ES-I3 (cell line): Measurements from ENCODE around the gene HES6.
A peak's percentile ranks its signal among the peaks of the same experiment; 100 is the strongest.

Experiments
- H3K36me3 ChIP-seq: 2 replicates; pipeline ENCODE4 v1.6.1; 2013; ENCODE audit warnings: mild to moderate bottlenecking, low read length, control low read depth, moderate library complexity; ENCODE audit not compliant: insufficient read depth
- H3K4me1 ChIP-seq: 2 replicates; pipeline ENCODE4 v1.6.1; 2013; ENCODE audit warnings: mild to moderate bottlenecking, control low read depth, low read length; ENCODE audit not compliant: insufficient read depth
- H3K9ac ChIP-seq: 2 replicates; pipeline ENCODE4 v1.6.1; 2013; ENCODE audit warnings: low read depth, mild to moderate bottlenecking, low read length, moderate library complexity
- H3K9me3 ChIP-seq: 2 replicates; pipeline ENCODE4 v1.6.1; 2013; ENCODE audit warnings: mild to moderate bottlenecking, low read length, moderate library complexity; ENCODE audit not compliant: control insufficient read depth, insufficient read depth

HES6 gene

GRCh38 chr2:238254095-238254723 lies 14.4 kb upstream of the HES6 start:
- Histone ChIP-seq H3K36me3 (peaks cover 10% of the 10 kb centered on the region; the same call in 1 of the 2 replicates), H3K9me3 (no peaks in the 10 kb centered on the region), H3K9ac (no peak overlapping the region), H3K4me1 (no peaks in the 10 kb centered on the region)

GRCh38 chr2:238252766-238253630 lies 13.2 kb upstream of the HES6 start:
- Histone ChIP-seq H3K9me3 (no peaks in the 10 kb centered on the region), H3K4me1 (no peaks in the 10 kb centered on the region), H3K36me3 (peaks cover 10% of the 10 kb centered on the region; the same call in 1 of the 2 replicates), H3K9ac (no peak overlapping the region)

DNA sequence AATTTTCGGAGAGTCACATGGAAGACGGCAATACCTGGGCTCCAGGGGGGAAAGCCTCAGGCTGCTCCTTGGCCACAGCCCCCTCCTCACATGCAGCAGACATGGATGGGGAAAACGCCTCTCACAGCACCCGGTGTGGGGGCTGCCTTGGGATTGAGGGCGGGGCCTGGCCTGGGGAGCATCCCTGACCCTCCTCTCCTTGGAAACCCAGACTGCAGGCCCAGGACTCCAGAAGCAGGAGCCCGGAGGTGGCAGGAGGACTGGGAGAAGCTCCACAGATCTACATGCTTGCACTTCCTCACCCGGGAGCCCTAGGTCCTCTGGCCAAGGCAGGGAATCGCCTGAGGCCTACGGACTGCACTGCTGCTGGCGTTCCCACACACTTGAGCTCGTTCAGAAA lies 12.1 kb upstream of the HES6 start:
- Histone ChIP-seq H3K9me3 (no peaks in the 10 kb centered on the region), H3K36me3 (peaks cover 10% of the 10 kb centered on the region; the same call in 1 of the 2 replicates), H3K4me1 (no peaks in the 10 kb centered on the region), H3K9ac (no peak overlapping the region)

DNA sequence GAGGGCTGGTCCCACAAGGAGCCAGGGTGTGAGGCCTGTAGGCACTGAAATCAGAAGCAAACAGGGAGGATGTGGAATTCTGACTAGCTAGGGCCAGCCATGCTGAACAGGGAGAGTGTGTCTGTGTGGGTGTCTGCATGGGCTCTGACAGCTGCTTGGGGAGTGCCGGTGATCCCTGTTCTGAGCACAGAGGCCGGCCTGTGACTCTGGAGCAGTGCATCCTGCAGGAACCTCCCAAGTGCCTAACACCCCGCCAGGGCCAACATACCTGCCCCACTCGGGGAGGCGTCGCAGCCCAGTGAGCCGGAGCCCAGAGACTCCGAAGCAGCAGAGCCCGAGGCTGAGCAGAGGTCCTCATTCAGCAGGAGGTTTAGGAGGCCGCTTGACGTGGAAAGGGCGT lies 11.5 kb upstream of the HES6 start:
- H3K9me3 ChIP-seq = no peaks in the 10 kb centered on the region
- no peaks in the 10 kb centered on the region for H3K4me1 ChIP-seq
- no peak overlapping the region for H3K9ac ChIP-seq
- peaks cover 10% of the 10 kb centered on the region; the same call in 1 of the 2 replicates for H3K36me3 ChIP-seq

DNA sequence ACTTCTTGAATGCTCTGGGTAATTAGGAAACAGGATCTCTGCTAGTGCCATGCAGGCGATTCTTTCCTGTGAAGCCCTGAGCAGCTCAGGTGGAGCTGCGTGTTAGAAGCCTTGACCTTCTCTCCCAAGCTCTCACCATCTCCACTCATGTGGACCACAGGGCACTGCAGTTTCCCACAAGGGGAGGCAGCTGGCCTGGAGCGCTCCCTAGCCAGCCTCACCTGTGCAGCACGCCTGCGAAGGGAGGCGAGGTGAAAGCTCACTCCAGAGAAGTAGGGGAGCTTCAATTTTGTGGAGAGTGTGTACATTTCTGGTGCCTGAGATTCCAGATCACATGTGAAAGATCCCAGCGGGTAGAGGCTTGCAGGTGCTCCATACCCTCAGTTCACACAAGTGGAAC lies 11.1 kb upstream of the HES6 start:
- peaks cover 6% of the 10 kb centered on the region; the same call in 1 of the 2 replicates for H3K36me3 ChIP-seq
- no peak overlapping the region for H3K9ac ChIP-seq
- H3K9me3 ChIP-seq = no peaks in the 10 kb centered on the region
- H3K4me1 ChIP-seq = no peaks in the 10 kb centered on the region

GRCh38 chr2:238247841-238248453 lies 8.1 kb upstream of the HES6 start:
- Histone ChIP-seq H3K36me3 (peaks cover 8% of the 10 kb centered on the region; the same call in 1 of the 2 replicates), H3K9ac (no peak overlapping the region), H3K9me3 (no peaks in the 10 kb centered on the region), H3K4me1 (no peaks in the 10 kb centered on the region)

DNA sequence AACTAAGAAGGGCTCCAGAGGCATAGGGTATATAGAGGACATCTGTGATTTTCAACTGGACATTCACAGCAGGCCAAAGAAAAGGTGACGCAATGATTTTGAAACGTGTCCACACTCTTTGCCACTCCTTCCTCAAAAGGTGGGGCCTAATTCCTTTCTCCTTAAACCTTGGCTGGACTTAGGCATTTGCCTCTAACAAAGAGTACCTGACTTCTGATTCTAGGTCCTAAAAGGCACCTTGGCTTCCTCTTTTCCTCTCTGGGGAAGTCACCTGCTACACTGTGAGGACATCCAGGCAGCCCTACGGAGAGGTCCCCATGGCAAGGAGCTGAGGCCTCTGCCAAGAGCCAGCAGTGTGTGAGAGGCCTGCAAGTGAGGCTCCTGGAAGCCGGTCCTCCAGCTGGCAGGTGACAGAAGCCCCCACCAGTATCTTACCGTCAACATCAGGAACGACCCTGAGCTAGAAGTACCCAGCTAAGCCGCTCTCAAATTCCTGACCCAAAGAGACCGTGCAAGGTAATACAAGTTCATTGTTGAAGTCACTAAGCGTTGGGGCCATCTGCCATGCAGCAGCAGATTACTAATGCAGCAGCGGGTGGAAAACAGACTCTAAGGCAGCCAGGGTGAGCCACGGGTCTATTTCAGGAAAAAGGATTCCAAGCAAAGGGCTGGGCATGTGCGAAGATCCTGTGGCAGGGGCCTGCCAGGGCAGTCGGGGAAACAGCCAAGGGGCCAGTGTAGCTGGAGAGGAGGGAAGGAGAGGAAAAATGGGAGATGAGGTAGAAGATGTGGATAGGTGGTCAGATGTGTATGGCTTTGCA lies 7.4 kb upstream of the HES6 start:
- H3K9me3 ChIP-seq = no peaks in the 10 kb centered on the region
- H3K36me3 ChIP-seq = peaks cover 8% of the 10 kb centered on the region; the same call in 1 of the 2 replicates
- no peaks in the 10 kb centered on the region for H3K4me1 ChIP-seq
- no peak overlapping the region for H3K9ac ChIP-seq

DNA sequence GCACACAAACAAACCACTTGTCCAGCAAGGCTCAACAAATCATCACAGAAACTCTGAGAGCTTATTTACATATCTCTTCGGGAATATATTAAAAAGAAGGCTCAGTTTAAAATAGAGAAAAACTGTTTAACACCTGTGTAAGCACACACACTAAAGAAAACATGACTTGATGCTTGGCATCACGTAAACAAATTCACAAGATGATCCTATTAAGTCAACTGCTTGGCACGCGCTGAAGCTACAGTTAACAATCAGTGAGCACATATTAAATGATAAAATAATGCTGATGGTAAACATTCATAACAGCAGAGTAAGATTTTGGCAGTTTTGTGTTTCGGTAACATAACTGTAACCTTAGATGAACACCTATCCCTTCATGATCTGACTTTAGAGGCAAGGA lies 4.3 kb upstream of the HES6 start:
- H3K4me1 ChIP-seq = no peaks in the 10 kb centered on the region
- H3K36me3 ChIP-seq = peaks cover 8% of the 10 kb centered on the region; the same call in 1 of the 2 replicates
- no peak overlapping the region for H3K9ac ChIP-seq
- H3K9me3 ChIP-seq = no peaks in the 10 kb centered on the region

DNA sequence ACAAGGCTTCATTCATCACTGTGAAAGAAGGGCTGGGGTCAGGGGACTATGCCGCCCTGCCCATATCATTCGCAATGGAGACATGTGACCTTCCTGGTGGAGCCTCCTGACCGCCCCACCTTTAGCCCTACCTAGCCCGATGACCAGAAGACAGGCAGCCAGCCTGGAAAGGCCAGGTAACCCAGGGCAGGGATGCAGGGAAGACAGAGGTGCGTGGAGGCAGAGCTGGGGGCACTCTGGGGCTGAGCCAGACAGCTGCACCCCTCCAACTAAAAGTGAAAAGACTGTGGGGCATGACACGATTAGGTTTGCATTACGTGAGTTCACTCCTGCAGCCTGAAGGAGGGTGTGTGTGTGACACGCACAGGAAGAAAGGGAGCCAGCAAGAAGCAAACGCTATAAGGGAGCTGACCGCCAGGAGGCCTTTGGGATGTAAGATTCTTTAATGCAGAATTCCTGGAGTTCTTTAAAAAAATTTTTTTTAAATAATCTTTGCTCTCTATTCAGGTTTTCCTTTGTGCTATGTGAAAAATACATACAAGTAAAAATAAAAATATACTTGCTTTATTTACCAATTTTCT lies 3.7 kb upstream of the HES6 start:
- H3K9me3 ChIP-seq = peaks cover 3% of the 10 kb centered on the region; the same call in 1 of the 2 replicates
- no peak overlapping the region for H3K9ac ChIP-seq
- H3K4me1 ChIP-seq = no peaks in the 10 kb centered on the region
- peaks cover 8% of the 10 kb centered on the region; the same call in 1 of the 2 replicates for H3K36me3 ChIP-seq

GRCh38 chr2:238242731-238243495 lies 3.1 kb upstream of the HES6 start:
- peaks cover 8% of the 10 kb centered on the region; the same call in 1 of the 2 replicates for H3K36me3 ChIP-seq
- peaks cover 5% of the 10 kb centered on the region; the same call in 1 of the 2 replicates for H3K9me3 ChIP-seq
- H3K4me1 ChIP-seq = no peaks in the 10 kb centered on the region
- no peak overlapping the region for H3K9ac ChIP-seq

GRCh38 chr2:238241970-238242369 lies 2.1 kb upstream of the HES6 start:
- no peak overlapping the region for H3K9ac ChIP-seq
- H3K4me1 ChIP-seq = no peaks in the 10 kb centered on the region

DNA sequence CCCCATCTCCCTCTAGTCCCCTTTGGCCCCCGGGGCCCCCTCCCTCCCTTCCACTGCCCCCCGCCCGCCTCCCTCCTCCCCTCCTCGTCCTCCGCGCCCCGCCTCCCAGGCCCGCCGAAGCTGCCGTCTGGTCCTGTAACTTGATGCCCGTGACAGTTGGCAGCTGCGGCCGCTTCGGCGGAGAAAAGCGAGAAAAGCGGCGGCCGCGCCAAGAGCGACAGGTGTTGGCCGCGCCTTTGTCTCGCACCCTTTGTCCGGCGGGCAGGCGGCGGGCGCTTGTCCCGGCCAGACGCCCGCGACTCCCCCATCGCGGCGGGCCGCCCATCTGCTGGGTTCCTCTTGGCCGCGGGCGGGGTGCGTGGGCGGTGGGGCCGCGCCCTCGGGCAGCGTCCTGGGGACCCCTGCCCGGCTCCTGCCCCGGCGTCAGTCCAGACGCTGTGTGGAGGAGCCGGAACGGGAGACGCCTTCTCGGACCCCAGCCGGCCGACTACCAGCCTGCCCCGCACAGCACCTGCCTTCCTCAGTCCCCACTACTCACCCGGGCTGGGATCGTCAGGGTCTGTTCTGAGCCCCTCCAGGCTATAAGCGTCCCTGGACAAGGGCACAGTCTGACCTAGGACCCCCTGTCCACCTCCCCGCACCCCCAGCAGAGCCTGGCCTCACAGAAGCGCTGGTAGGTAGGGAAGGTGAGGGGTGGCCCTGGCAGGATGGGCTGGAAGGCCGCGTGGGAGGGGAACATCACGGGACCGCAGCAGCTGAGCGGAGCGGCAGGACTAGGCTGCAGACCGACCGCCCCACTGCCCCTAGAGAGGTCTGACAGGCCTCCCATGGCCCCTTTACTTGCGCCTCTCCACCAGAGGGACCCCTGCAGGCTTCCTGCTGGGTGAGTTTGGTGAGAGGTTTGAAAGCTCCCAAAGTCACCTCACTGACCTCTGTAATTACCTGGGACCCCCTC lies 1.2 kb upstream of the HES6 start:
- Histone ChIP-seq H3K36me3 (peaks cover 8% of the 10 kb centered on the region; the same call in 1 of the 2 replicates), H3K4me1 (no peaks in the 10 kb centered on the region), H3K9ac (peak overlapping the region; percentile 59), H3K9me3 (peaks cover 5% of the 10 kb centered on the region; the same call in 1 of the 2 replicates)

More at GRCh38 chr2:238241970-238242369, 2.1 kb upstream of the HES6 start:
- Histone ChIP-seq H3K9me3 (peaks cover 5% of the 10 kb centered on the region; the same call in 1 of the 2 replicates), H3K36me3 (peaks cover 8% of the 10 kb centered on the region; the same call in 1 of the 2 replicates)
